Thyroid gland (tissue), 4 donors: ENCODE data around the gene NIBAN1. TPM values are rescaled to one million over a fixed set of nuclear protein-coding genes. Genes with fewer than 3 reads are reported as not detected.

Experiments
- DNase-seq, 2 donors: peaks; one replicate each; pipeline ENCODE4 v3.0.0-alpha.2; 2019
- H3K27ac ChIP-seq, 3 donors: fragments of 200-600 bp; sonication (generic); 1 replicate in 2 of 3; 2 replicates in 1 of 3; pipeline ENCODE4 v1.5.1; 2016 to 2019; ENCODE audit warnings: mild to moderate bottlenecking in 1 of 3, moderate library complexity in 1 of 3
- H3K27me3 ChIP-seq: fragments of 200-600 bp; sonication (generic); one replicate; pipeline ENCODE4 v1.5.1; 2019
- H3K36me3 ChIP-seq, 2 donors: fragments of 200-600 bp; sonication (generic); one replicate each; pipeline ENCODE4 v1.5.1; 2016 to 2019
- H3K4me1 ChIP-seq, 2 donors: fragments of 200-600 bp; sonication (generic); one replicate each; pipeline ENCODE4 v1.5.1; 2017 to 2019
- H3K4me3 ChIP-seq, 3 donors: fragments of 200-600 bp; sonication (generic); replicated peaks in 1 of 3; 1 replicate in 2 of 3; 2 replicates in 1 of 3; pipeline ENCODE4 v1.5.1; 2016; ENCODE audit warnings: mild to moderate bottlenecking in 1 of 3
- H3K9me3 ChIP-seq: fragments of 200-600 bp; sonication (generic); one replicate; pipeline ENCODE4 v1.5.1; 2017
- POLR2A ChIP-seq, 2 donors: fragments of 450-650 bp; IDR thresholded peaks; one replicate each; pipeline ENCODE4 v1.6.1; 2017; ENCODE audit warnings: antibody characterized with exemption in 2 of 2, mild to moderate bottlenecking in 2 of 2, moderate library complexity in 1 of 2
- WGBS, 2 donors: methylation state at CpG; one replicate each; pipeline ENCODE4 v1.1.5; 2017; 5-methylcytosine and 5-hydroxymethylcytosine counted together
- intact Hi-C: fragments of 100-400 bp; cut with DNase I; formaldehyde crosslinking; loops from one replicate; pipeline ENCODE4 v1.15.1; 2023
- total RNA-seq, 4 donors: library from RNA; depleted of rRNA; stranded (reverse); fragments of >200 nt; gene quantifications; one replicate each; pipeline ENCODE4 v1.2.3, GENCODE V29; 2016
- TF ChIP-seq, protein P1 (sequence below), 6 experiments: fragments of 200-600 bp in 3 of 6; fragments of 450-650 bp in 3 of 6; sonication (generic) in 3 of 6; IDR thresholded peaks; one replicate each; pipeline ENCODE4 v1.5.1; 2016 to 2019; ENCODE audit warnings: antibody characterized with exemption in 6 of 6, mild to moderate bottlenecking in 2 of 6, inconsistent platforms in 1 of 6, moderate library complexity in 1 of 6

NIBAN1 gene
- total RNA-seq, 4 donors from 2014 or later: 6.9 to 13.2 (median 10.2) TPM

GRCh38 chr1:184950906-184951305 lies 23.4 kb downstream of the NIBAN1 start:
- no peaks in the 10 kb centered on the region for H3K27me3 ChIP-seq
- H3K4me1 ChIP-seq: peaks cover 0 to 3% of the 10 kb centered on the region in 2 donors
- H3K27ac ChIP-seq: no peak overlapping the region
- WGBS, 2 donors: 78 to 82% methylated on average over 2 of the region's 2 CpGs
- intact Hi-C loops: no loop called here
- no peak overlapping the region for H3K4me3 ChIP-seq
- no peak for DNase-seq
- TF ChIP-seq, protein P1, sequence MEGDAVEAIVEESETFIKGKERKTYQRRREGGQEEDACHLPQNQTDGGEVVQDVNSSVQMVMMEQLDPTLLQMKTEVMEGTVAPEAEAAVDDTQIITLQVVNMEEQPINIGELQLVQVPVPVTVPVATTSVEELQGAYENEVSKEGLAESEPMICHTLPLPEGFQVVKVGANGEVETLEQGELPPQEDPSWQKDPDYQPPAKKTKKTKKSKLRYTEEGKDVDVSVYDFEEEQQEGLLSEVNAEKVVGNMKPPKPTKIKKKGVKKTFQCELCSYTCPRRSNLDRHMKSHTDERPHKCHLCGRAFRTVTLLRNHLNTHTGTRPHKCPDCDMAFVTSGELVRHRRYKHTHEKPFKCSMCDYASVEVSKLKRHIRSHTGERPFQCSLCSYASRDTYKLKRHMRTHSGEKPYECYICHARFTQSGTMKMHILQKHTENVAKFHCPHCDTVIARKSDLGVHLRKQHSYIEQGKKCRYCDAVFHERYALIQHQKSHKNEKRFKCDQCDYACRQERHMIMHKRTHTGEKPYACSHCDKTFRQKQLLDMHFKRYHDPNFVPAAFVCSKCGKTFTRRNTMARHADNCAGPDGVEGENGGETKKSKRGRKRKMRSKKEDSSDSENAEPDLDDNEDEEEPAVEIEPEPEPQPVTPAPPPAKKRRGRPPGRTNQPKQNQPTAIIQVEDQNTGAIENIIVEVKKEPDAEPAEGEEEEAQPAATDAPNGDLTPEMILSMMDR (IDR thresholded peaks at IDR 0.05): no peak
- no peak for TF ChIP-seq POLR2A (IDR thresholded peaks at IDR 0.05)
- H3K36me3 ChIP-seq: no peaks in the 10 kb centered on the region
- H3K9me3 ChIP-seq: no peaks in the 10 kb centered on the region

DNA sequence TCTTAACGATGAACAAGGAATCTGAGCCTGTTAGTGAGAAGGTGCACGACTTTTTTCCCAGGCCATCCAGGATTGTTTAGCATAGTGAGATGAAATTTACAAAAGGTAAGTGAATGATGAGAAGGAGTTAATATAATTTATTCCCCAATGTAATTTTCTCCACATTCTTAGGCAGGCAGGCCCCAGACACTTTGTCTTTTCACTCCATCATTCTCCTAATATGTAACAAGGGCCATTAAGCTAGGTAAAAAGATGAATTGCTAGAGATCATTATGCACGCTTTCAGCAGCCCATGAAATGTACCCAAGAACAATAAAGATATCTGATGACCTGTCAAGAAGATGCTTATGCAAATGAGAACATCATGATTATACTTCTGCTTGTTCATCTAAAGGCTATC lies 24.1 kb downstream of the NIBAN1 start:
- H3K27me3 ChIP-seq: no peaks in the 10 kb centered on the region
- H3K9me3 ChIP-seq: no peaks in the 10 kb centered on the region
- no peak overlapping the region for H3K27ac ChIP-seq
- H3K4me1 ChIP-seq: peaks cover 0 to 3% of the 10 kb centered on the region in 2 donors
- TF ChIP-seq, protein P1 (IDR thresholded peaks at IDR 0.05): no peak
- no peak for TF ChIP-seq POLR2A (IDR thresholded peaks at IDR 0.05)
- no peak for DNase-seq
- no peaks in the 10 kb centered on the region for H3K36me3 ChIP-seq
- no peak overlapping the region for H3K4me3 ChIP-seq
- intact Hi-C loops: no loop called here
- WGBS, 2 donors: 83 to 88% methylated on average over 3 of the region's 3 CpGs

DNA sequence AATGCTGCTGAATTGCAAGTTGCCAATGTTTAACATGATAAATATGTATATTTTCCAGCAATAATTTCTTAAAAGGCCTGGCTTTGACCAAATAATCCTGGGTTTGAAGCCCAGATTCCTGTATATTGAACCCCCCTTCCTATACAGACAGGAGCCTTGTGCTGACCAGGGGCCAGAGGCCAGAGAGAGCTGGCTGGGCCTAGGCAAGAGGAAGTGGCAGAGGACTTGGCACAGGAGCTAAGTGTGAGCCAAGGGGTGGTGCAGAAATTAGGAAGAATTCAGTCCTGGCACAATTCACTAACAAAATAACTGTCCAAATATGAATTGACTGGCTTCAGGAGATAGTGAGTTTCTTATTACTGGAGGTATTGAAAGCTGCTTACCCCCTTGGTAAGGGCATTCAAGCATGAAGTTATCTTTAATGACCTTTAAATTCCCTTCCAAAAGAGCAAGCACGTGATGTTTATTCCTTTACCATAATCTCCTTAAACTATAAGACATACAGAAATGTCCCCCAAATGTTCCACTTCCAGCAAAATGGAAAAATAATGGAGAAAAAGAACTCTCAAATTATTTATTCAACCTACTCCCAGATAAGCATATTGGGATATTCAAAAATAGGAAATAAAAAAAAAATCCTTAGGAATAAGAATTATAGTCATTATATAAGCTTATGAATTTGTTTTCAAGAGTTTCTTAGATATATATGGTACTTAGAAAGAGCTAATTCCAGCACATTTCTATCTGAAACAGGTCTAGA lies 26.6 kb downstream of the NIBAN1 start:
- no peak overlapping the region for H3K27ac ChIP-seq
- no peaks in the 10 kb centered on the region for H3K36me3 ChIP-seq
- no peak overlapping the region for H3K4me3 ChIP-seq
- intact Hi-C loops: no loop called here
- TF ChIP-seq, protein P1 (IDR thresholded peaks at IDR 0.05): no peak
- TF ChIP-seq POLR2A (IDR thresholded peaks at IDR 0.05): no peak
- DNase-seq: no peak
- no peaks in the 10 kb centered on the region for H3K9me3 ChIP-seq
- H3K4me1 ChIP-seq: peaks cover 0 to 3% of the 10 kb centered on the region in 2 donors
- 25 to 34% methylated on average over 1 of the region's 1 CpG for WGBS, 2 donors
- H3K27me3 ChIP-seq: no peaks in the 10 kb centered on the region

DNA sequence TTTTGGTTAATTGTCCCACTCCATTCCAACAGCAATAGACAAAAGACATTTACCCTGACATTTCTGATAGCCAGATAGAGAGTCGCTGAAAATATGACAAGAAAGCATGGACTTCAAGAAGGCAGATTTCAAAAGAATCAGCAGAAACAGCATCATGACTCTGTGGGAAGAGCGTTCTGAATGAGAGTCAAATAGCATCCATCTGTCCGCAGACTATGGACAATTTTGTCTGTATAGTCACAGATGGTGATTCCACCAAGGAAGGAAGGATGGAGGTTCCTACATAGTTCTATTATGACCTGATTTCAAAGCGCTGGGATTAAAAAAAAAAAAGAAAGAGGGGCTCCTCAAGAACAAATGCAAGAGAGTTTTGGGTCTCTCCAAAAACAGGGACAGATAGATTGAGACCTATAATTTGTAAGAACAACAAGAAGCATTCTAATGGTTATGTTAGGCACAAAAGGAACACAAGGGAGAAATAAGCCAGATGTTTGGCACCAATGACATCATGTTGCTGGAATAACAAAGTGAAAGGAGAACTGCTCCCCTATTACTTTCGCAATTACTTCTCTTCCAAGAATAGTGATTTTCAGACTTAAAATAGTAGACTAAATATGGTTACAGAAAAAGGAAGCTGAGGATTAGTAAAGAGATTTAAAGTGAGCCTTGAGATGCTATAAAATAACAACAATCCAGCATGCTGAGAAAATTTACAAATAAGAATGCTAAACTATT lies 28.5 kb downstream of the NIBAN1 start:
- Histone ChIP-seq H3K9me3 (no peaks in the 10 kb centered on the region), H3K36me3 (no peaks in the 10 kb centered on the region), H3K27ac (no peak overlapping the region), H3K27me3 (no peaks in the 10 kb centered on the region), H3K4me3 (no peak overlapping the region), H3K4me1 (peaks cover 0 to 3% of the 10 kb centered on the region in 2 donors)
- 85 to 90% methylated on average over 5 of the region's 5 CpGs for WGBS, 2 donors
- intact Hi-C loops: no loop called here
- no peak for DNase-seq
- no peak for TF ChIP-seq POLR2A (IDR thresholded peaks at IDR 0.05)
- TF ChIP-seq, protein P1 (IDR thresholded peaks at IDR 0.05): no peak

GRCh38 chr1:184945029-184945428 lies 29.3 kb downstream of the NIBAN1 start:
- peaks cover 0 to 3% of the 10 kb centered on the region in 2 donors for H3K4me1 ChIP-seq
- no peak overlapping the region for H3K4me3 ChIP-seq
- intact Hi-C loops: no loop called here
- no peaks in the 10 kb centered on the region for H3K9me3 ChIP-seq
- WGBS, 2 donors: 71 to 77% methylated on average over 2 of the region's 2 CpGs
- H3K27me3 ChIP-seq: no peaks in the 10 kb centered on the region
- no peaks in the 10 kb centered on the region for H3K36me3 ChIP-seq
- no peak for TF ChIP-seq POLR2A (IDR thresholded peaks at IDR 0.05)
- TF ChIP-seq, protein P1 (IDR thresholded peaks at IDR 0.05): no peak
- H3K27ac ChIP-seq: no peak overlapping the region
- DNase-seq: no peak
